Non-pigmented ciliary epithelial cell (primary cell): ENCODE measurements around the gene ACOXL.
"Not testable (repeated sequence)": the region's sequence is repeated elsewhere in the genome, so short reads cannot be mapped to it uniquely, and the experiment has no call there.

ENCODE experiments used
- DNase-seq: peaks from one replicate; pipeline ENCODE4 v3.0.0-alpha.2; 2010; ENCODE audit warnings: low read depth

Gene ACOXL

GRCh38 chr2:111066062-111066593, 333.8 kb downstream of the ACOXL start:
- no peak for DNase-seq

GRCh38 chr2:111068435-111069058, 336.2 kb downstream of the ACOXL start:
- DNase-seq, result no peak

DNA sequence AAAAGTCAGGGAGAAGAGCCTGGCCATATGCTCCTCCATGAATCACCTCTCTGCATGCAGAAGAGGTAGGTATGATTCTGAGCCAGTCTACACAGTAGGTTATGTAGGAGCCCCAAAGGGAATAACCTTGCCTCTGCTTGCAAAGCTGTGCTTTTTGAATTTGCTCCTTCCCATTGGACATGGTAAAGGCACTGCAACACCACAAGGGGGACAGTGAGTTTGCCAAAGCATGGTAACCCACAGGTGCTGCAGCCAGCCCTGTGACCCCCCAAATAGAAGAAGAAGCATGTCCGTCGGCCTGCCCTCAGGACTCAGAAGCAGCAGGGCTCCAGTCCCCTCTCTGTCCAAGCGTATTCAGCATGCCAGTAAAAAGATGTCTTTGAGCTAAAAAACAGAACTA, 337.3 kb downstream of the ACOXL start:
- no peak for DNase-seq

GRCh38 chr2:111071600-111072171, 339.3 kb downstream of the ACOXL start:
- DNase-seq, result peak; percentile 67

GRCh38 chr2:111072220-111072871, 340.0 kb downstream of the ACOXL start:
- peak; percentile 77 for DNase-seq

- DNase-seq, result not testable (repeated sequence)
Measured at GRCh38 chr2:111082659-111083058, 350.3 kb downstream of the ACOXL start.

DNA sequence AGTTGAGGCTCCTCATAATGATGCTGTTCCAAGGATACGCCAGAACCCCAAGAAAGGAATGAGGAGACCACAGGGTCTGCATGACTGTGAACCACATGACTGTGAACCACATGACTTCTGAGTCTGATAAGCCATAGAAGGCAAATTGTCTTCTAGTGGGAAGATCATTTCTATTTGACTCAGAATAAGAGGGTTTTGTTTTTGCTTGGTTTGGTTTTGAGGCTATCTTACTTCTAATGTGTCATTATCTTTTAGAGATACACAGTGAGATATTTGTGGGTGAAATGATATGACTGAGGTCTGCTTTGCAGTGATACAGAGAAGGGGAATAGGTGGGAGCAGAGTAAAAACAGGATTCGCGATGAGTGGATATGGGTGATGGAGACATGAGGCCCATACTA, 359.4 kb downstream of the ACOXL start:
- no peak for DNase-seq

DNA sequence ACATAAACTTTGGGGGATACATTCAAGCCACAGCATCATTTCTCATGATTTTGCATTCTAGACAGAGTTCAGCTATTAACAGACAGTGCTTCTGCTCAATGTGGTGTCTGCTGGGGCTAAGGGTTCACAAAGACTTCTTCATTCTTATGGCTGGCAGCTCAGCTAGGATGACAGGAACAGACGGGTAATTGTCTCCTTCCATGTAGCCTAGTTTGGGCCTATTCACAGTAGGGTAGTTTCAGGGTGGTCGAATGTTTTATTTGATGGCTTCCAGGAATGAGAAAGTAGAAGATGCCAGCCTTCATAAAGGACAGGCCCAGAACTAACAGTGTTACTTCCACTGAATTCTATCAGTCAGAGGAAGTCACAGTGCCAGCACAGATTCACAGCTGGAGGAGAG, 362.3 kb downstream of the ACOXL start:
- DNase-seq, result no peak

DNA sequence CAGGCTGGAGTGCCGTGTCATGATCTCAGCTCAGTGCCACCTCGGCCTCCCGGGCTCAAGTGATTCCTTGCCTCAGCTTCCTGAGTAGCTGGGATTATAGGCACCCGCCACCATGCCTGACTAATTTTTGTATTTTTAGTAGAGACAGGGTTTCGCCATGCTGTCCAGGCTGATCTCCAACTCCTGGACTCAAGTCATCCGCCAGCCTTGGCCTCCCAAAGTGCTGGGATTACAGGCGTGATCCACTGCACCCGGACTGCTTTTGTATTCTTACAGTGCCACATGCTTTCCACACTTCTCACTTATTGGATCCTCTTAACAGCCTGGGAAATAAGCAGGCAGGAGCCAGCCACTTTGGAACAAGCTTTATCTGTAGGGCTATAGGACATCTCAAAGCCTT, 363.1 kb downstream of the ACOXL start:
- no peak for DNase-seq

GRCh38 chr2:111099402-111099801, 367.0 kb downstream of the ACOXL start:
- no peak for DNase-seq

DNA sequence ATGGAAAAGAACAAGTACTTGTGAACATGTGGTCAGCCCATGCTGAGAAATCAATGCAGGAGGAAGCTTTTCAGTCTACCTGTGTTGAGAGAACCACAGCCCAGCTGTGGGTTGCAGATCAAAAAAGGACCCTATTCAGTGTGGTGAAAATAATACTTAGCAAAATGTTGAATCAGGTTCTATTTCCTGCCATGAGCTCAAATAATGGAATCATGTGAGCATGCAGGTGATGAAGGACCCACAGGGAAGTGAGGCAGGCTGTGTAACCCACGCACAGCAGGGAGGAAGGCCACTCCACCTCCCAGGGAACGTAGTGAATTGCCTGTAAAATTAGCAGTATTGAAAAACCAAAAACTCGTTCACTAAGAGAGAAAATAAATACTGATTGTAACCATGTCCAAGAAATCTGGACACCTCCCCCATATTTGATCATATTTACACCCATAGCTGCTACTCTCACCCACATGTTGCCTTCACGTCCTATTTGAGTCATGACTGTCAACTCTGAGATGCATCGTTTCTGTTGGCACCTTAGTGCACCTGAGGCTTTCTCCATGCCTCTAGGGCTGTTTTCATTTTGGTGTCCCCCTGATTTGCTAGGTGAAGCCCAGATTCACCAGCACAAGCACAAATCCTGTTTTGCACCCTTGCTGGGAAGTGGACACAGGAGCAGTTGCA, 367.9 kb downstream of the ACOXL start:
- no peak for DNase-seq

DNA sequence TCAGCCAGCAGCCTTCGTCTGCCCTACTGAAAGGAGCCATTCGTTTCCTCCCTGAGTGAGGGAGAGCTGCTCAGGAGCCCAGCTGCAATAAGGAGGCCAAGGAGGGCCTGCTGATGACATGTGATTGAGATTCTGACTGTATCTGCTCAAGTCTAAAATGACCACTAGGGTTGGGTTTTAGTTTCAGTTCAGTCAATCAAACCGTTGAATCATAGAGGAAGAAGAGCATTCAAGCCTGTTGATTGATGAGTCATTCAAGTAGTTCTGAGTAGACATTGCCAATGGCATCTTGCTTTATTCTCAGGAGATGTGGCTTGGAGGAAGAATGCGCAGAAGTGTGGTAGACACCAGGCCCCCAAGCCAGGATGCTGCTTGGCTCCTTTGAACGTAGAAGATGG, 368.4 kb downstream of the ACOXL start:
- no peak for DNase-seq

DNA sequence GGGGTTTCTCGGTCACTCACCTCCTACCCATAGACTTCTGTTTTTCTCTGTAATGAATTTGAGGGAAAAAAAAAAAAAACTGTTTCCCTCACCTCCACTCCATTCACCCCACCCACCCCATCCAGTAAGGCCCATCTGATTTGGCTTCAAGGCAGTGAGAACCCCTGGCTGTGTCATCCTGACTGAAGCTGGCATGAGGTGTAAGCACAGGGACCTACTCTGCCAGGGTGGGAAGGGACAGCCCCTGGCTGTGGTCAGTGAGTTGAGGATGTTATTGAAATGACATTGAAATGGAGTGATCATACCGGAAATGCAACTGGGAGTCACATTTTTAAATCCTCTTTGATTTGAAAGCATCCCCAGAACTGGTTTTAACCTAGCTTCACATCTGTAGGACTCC, 369.2 kb downstream of the ACOXL start:
- no peak for DNase-seq

DNA sequence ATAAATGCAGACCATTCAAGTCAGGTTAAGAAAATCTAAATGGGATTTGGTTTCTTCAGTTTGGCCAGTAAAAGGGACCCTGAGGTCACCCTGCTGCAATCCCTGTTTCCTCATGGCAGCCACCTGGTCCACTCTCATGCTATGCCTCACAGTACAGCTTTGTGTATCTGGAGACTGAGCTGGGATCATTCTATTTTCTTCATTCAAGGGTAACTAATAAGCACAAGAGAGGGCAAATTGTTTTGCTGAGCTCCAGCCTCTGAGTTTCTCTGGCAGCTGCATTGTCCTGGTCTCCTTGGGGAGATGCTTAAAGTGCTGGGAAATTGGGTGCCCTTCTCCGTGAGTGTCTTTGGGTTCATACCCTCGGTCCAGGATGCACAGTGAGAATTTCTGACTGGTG, 369.8 kb downstream of the ACOXL start:
- DNase-seq, result no peak

- DNase-seq, result no peak
Measured at GRCh38 chr2:111105926-111106325, 373.6 kb downstream of the ACOXL start.

- no peak for DNase-seq
Measured at GRCh38 chr2:111106706-111107105, 374.3 kb downstream of the ACOXL start.

GRCh38 chr2:111108745-111109271, 376.4 kb downstream of the ACOXL start:
- no peak for DNase-seq

DNA sequence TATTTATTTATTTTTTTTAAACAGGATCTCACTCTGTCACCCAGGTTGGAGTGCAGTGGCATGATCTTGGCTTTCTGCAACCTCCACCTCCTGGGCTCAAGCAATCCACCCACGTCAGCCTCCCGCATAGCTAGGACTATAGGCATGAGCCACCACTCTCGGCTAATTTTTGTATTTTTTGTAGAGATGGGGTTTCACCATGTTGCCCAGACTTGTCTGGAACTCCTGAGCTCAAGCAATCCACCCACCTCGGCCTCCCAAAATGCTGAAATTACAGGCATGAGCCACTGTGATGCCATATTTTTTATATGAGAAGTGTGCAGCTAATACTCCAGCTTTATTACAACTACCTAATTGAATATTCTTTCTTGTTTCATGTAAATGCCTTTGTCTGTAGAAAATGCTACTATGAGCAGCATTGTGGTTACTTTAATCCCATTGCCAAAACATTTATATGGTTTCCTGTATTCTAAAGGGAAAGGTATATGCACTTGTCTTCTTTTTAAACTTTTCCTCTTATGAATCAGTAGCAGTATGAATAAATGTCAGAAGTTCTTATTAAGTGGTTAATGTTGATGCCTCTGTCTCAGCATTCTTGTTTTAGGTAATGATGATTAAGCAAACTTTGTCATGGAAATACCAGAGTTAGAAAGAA, 378.9 kb downstream of the ACOXL start:
- no peak for DNase-seq

DNA sequence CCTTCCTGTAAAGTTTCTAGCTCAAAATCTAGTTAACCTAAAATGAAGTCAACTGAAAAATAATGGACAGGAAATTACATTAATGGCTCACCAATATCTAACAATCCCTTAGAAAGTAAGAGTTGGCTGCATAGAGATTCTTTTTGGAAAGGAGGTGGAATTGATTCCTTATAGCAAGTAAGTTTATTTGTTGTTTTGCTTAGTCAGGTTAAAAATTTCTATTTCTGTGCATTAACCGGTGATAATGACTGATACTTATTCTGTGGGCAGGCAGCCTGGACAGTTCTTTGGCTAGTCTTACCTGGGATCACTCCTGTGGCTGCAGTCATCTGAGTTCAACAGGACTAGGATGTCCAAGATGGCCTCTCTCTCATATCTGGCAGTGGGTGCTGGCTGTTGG, 381.5 kb downstream of the ACOXL start:
- DNase-seq, result no peak

DNA sequence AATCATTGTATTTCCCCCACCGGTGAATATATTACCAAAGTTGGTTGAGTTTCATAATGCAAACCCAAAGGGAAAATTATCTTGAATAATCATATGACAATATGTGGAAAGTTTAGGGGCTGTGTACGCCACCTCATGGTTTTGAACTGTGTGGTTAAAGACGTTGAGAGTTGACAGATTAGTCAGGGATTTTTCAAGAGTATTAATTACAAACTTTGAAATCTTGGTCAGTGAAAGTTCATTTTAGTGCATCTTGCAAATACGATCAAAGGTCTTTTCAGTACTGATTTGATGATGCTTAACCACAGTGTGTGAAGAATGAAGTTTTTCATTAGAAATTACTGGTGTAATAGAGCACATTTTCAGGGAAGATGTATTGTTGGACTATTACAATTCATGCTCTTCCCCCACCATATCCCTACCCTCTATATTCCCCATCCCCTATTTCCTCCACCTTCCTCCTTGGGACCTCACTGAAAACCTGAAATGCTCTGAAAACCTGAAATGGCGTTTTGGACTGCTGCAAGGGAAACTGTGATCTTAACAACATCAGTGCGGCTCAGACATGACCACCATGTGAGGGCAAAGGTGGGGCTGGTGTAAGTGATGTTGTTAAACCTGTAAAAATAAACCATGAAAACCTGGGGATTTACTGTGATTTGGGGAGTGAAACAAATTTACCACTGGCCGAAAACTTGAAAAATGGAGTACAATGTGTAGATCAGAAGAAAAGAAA, 383.8 kb downstream of the ACOXL start:
- DNase-seq, result no peak

GRCh38 chr2:111116843-111117597, 384.6 kb downstream of the ACOXL start:
- DNase-seq, result no peak
